GM19351 (cell line): Measurements from ENCODE around the gene SPATA21.
"Not testable (repeated sequence)": the region's sequence is repeated elsewhere in the genome, so short reads cannot be mapped to it uniquely, and the experiment has no call there.

Source experiments
- ATAC-seq: cut with Tn5 transposase; IDR thresholded peaks from one replicate; pipeline ENCODE4 v1.9.1; 2021; ENCODE audit warnings: mild to moderate bottlenecking, moderate library complexity; ENCODE audit not compliant: unreplicated experiment

SPATA21 gene

GRCh38 chr1:16436946-16437474 is at the start of gene SPATA21:
Gene SPATA21, minus strand, starts transcription at chr1:16437424. Its CDS starts 6,053 bp downstream, at chr1:16431371.
- no peak for ATAC-seq

GRCh38 chr1:16487011-16487410 is 49.8 kb upstream of the SPATA21 start:
- not testable (repeated sequence) for ATAC-seq

- not testable (repeated sequence) for ATAC-seq
These were observed 49.1 kb upstream of the SPATA21 start for GRCh38 chr1:16486316-16486715.

GRCh38 chr1:16484931-16485330 is 47.7 kb upstream of the SPATA21 start:
- no peak for ATAC-seq

GRCh38 chr1:16484501-16484835 is 47.2 kb upstream of the SPATA21 start:
- no peak for ATAC-seq

- not testable (repeated sequence) for ATAC-seq
These were observed 46.6 kb upstream of the SPATA21 start for GRCh38 chr1:16483639-16484500.

- not testable (repeated sequence) for ATAC-seq
These were observed 45.9 kb upstream of the SPATA21 start for GRCh38 chr1:16483146-16483545.

- ATAC-seq, result no peak
These were observed 40.9 kb upstream of the SPATA21 start for GRCh38 chr1:16478091-16478490.

- not testable (repeated sequence) for ATAC-seq
These were observed 38.8 kb upstream of the SPATA21 start for GRCh38 chr1:16475771-16476770.

- ATAC-seq, result not testable (repeated sequence)
These were observed 37.7 kb upstream of the SPATA21 start for GRCh38 chr1:16474891-16475290.

- ATAC-seq, result no peak
These were observed 37.1 kb upstream of the SPATA21 start for GRCh38 chr1:16474166-16474800.

GRCh38 chr1:16468558-16468957 is 31.3 kb upstream of the SPATA21 start:
- no peak for ATAC-seq

- no peak for ATAC-seq
These were observed 27.8 kb upstream of the SPATA21 start for GRCh38 chr1:16464917-16465625.

GRCh38 chr1:16462773-16463330 is 25.6 kb upstream of the SPATA21 start:
- no peak for ATAC-seq

GRCh38 chr1:16461681-16462080 is 24.5 kb upstream of the SPATA21 start:
- ATAC-seq, result no peak

GRCh38 chr1:16459352-16459925 is 22.2 kb upstream of the SPATA21 start:
- no peak for ATAC-seq

GRCh38 chr1:16458831-16459230 is 21.6 kb upstream of the SPATA21 start:
- no peak for ATAC-seq

- ATAC-seq, result not testable (repeated sequence)
These were observed 18.9 kb upstream of the SPATA21 start for GRCh38 chr1:16456151-16456550.

GRCh38 chr1:16454909-16455308 is 17.7 kb upstream of the SPATA21 start:
- not testable (repeated sequence) for ATAC-seq
